ENCODE measurements around the gene HOXB7.

GRCh38 chr17:48562934-48563333 is 47.9 kb downstream of the HOXB7 start:
- TF ChIP-seq EZH2 (IDR thresholded peaks at IDR 0.05; ENCODE audit: insufficient read depth, poor library complexity, severe bottlenecking): no peak
- no peak for TF ChIP-seq EZH2phosphoT487 (IDR thresholded peaks at IDR 0.05; ENCODE audit: insufficient read depth, low read depth)

Data from GM23248 (cell line).